ENCODE measurements around the gene GGA2. TPM values are rescaled to one million over a fixed set of nuclear protein-coding genes. Genes with fewer than 3 reads are reported as not detected.

The GGA2 gene
- total RNA-seq, 6 experiments from 2014 or later = 19.2 to 31.7 (median 27.8) TPM

- Histone ChIP-seq H3K36me3 (peaks cover 0 to 5% (median 1%) of the 10 kb centered on the region in 4 donors), H3K4me1 (peaks cover 0 to 30% (median 13%) of the 10 kb centered on the region in 4 donors), H3K4me3 (no peak overlapping the region), H3K27me3 (no peaks in the 10 kb centered on the region), H3K9me3 (no peaks in the 10 kb centered on the region), H3K27ac (no peak overlapping the region)
- TF ChIP-seq CTCF (IDR thresholded peaks at IDR 0.05) = no peak
- no peak for TF ChIP-seq POLR2A (IDR thresholded peaks at IDR 0.05)
- 89% methylated on average over 7 of the region's 20 CpGs for WGBS (ENCODE audit: insufficient coverage, low coverage, low lambda C conversion rate, missing lambda C conversion rate)
- no peak for DNase-seq
- no peak for ATAC-seq
- intact Hi-C loops (cut with DNase I) = no loop called here
These were observed 10.0 kb downstream of the GGA2 start for GRCh38 chr16:23500212-23500861.

- Histone ChIP-seq H3K4me1 (peaks cover 0 to 30% (median 13%) of the 10 kb centered on the region in 4 donors), H3K36me3 (peaks cover 0 to 10% (median 2%) of the 10 kb centered on the region in 4 donors), H3K9me3 (no peaks in the 10 kb centered on the region), H3K27me3 (no peaks in the 10 kb centered on the region), H3K27ac (no peak overlapping the region), H3K4me3 (no peak overlapping the region)
- no peak for DNase-seq
- TF ChIP-seq POLR2A (IDR thresholded peaks at IDR 0.05) (no peak), CTCF (IDR thresholded peaks at IDR 0.05) (no peak)
- intact Hi-C loops (cut with DNase I) = no loop called here
- WGBS (ENCODE audit: insufficient coverage, low coverage, low lambda C conversion rate, missing lambda C conversion rate) = no CpG with 5 or more reads among the region's 7 CpGs
- no peak for ATAC-seq
These were observed 10.5 kb downstream of the GGA2 start for GRCh38 chr16:23499801-23500200.

- Histone ChIP-seq H3K27ac (no peak overlapping the region), H3K4me1 (peaks cover 0 to 30% (median 8%) of the 10 kb centered on the region in 4 donors), H3K4me3 (no peak overlapping the region), H3K27me3 (no peaks in the 10 kb centered on the region), H3K9me3 (no peaks in the 10 kb centered on the region), H3K36me3 (peaks cover 0 to 19% (median 4%) of the 10 kb centered on the region in 4 donors)
- TF ChIP-seq CTCF (IDR thresholded peaks at IDR 0.05) (no peak), POLR2A (IDR thresholded peaks at IDR 0.05) (no peak)
- intact Hi-C loops (cut with DNase I) = no loop called here
- no peak for ATAC-seq
- WGBS (ENCODE audit: insufficient coverage, low coverage, low lambda C conversion rate, missing lambda C conversion rate) = 85% methylated on average over 9 of the region's 11 CpGs
- no peak for DNase-seq
These were observed 11.4 kb downstream of the GGA2 start for GRCh38 chr16:23498863-23499262.

GRCh38 chr16:23497543-23497868 is 12.8 kb downstream of the GGA2 start:
- intact Hi-C loops (cut with DNase I) = no loop called here
- Histone ChIP-seq H3K9me3 (no peaks in the 10 kb centered on the region), H3K4me3 (no peak overlapping the region), H3K4me1 (peaks cover 0 to 30% (median 8%) of the 10 kb centered on the region in 4 donors), H3K27ac (peak overlapping the region; percentile 9 to 40 (median 39)), H3K36me3 (peaks cover 0 to 33% (median 10%) of the 10 kb centered on the region in 4 donors), H3K27me3 (no peaks in the 10 kb centered on the region)
- 66% methylated on average over 5 of the region's 6 CpGs for WGBS (ENCODE audit: insufficient coverage, low coverage, low lambda C conversion rate, missing lambda C conversion rate)
- no peak for ATAC-seq
- no peak for TF ChIP-seq CTCF (IDR thresholded peaks at IDR 0.05)
- peak; percentile 4 for TF ChIP-seq POLR2A (IDR thresholded peaks at IDR 0.05)
- DNase-seq = no peak

Data from right lobe of liver (tissue), 6 donors.